RWPE1 (cell line): ENCODE data around the gene COL5A1.

Experiments used
- CTCF ChIA-PET: fragments of 350-600 bp; sonication (Branson Sonifier 250); formaldehyde crosslinking; extraction: SDS; loops from one replicate; lab custom pipeline; 2021; lab: Yijun Ruan, JAX
- POLR2A ChIA-PET: fragments of 400-600 bp; formaldehyde crosslinking; extraction: SDS; loops from one replicate; lab custom pipeline; 2020; ENCODE audit warnings: antibody characterized with exemption; ENCODE audit not compliant: low non-redundant PET; lab: Yijun Ruan, JAX
- DNase-seq: peaks from one replicate; pipeline ENCODE4 v3.0.0; 2012; ENCODE audit warnings: low spot score
- H3K27ac ChIP-seq: fragments of 450-650 bp; 2 replicates; pipeline ENCODE4 v1.5.1; 2017
- CTCF ChIP-seq: fragments of 450-650 bp; conservative IDR thresholded peaks from 2 replicates; pipeline ENCODE4 v1.5.1; 2017; ENCODE audit warnings: low read depth, mild to moderate bottlenecking

Gene COL5A1

GRCh38 chr9:134770972-134771971 is 129.7 kb downstream of the COL5A1 start:
- ChIA-PET CTCF (interaction anchor here (0.7 to 1.1 kb wide), 2 partner anchors 32 to 322 kb away, joined by 3 to 6 read pairs; no protein-coding TSS in a partner anchor), POLR2A (no interaction called here)
- TF ChIP-seq CTCF = no peak
- no peak for DNase-seq
- peak overlapping the region; percentile 2 for H3K27ac ChIP-seq

GRCh38 chr9:134772331-134772730 is 130.7 kb downstream of the COL5A1 start:
- no peak for DNase-seq
- ChIA-PET POLR2A (no interaction called here), CTCF (interaction anchor here (0.7 kb wide), 1 partner anchor 323 kb away, joined by 3 read pairs; no protein-coding TSS in a partner anchor)
- peak overlapping the region; percentile 2; the same call in 1 of the 2 replicates for H3K27ac ChIP-seq
- no peak for TF ChIP-seq CTCF

- H3K27ac ChIP-seq = no peak overlapping the region
- ChIA-PET CTCF (interaction anchor here (0.5 to 0.7 kb wide), 2 partner anchors 343 to 674 kb away, joined by 3 to 7 read pairs; no protein-coding TSS in a partner anchor), POLR2A (no interaction called here)
Measured at GRCh38 chr9:134773842-134774241, 132.2 kb downstream of the COL5A1 start.

GRCh38 chr9:134774410-134774809 is 132.8 kb downstream of the COL5A1 start:
- DNase-seq = no peak
- no peak for TF ChIP-seq CTCF
- ChIA-PET CTCF (interaction anchor here (0.5 kb wide), 1 partner anchor 342 kb away, joined by 7 read pairs; no protein-coding TSS in a partner anchor), POLR2A (no interaction called here)
- no peak overlapping the region for H3K27ac ChIP-seq

More at GRCh38 chr9:134773842-134774241, 132.2 kb downstream of the COL5A1 start:
- no peak for TF ChIP-seq CTCF
- DNase-seq = no peak

- ChIA-PET POLR2A (no interaction called here), CTCF (interaction anchor here (0.7 kb wide), 1 partner anchor 26 kb away, joined by 3 read pairs; no protein-coding TSS in a partner anchor)
- no peak overlapping the region; the same call in 1 of the 2 replicates for H3K27ac ChIP-seq
- TF ChIP-seq CTCF = no peak
- DNase-seq = no peak
Measured at GRCh38 chr9:134775081-134775951, 133.7 kb downstream of the COL5A1 start.
